Measurements from ENCODE around the gene NTM. TPM values are rescaled to one million over a fixed set of nuclear protein-coding genes. Genes with fewer than 3 reads are reported as not detected.

NTM gene
- total and polyA plus RNA-seq, 2 of the 8 experiments (the other 6 are each of a cell fraction or from before 2014, with no cell fraction given): 13.4 to 20.0 TPM

- no peaks in the 10 kb centered on the region for H4K20me1 ChIP-seq (replicated peaks in 1 of 2; ENCODE audit: control insufficient read depth in 1 of 2, insufficient read depth in 2 of 2, low read length in 2 of 2)
- no peak overlapping the region for H3K27ac ChIP-seq (ENCODE audit: low read depth, low read length)
- H3K23me2 ChIP-seq (ENCODE audit: low read depth, low read length): no peaks in the 10 kb centered on the region
- no peaks in the 10 kb centered on the region for H3K9me3 ChIP-seq (ENCODE audit: insufficient read depth in 2 of 2, low read depth in 1 of 2, low read length in 1 of 2)
- no peak overlapping the region for H2BK5ac ChIP-seq (ENCODE audit: low read depth, low read length)
- H4K5ac ChIP-seq (ENCODE audit: insufficient read length, low read depth, low read length): no peak overlapping the region
- no peak overlapping the region for H3K4ac ChIP-seq (replicated peaks; ENCODE audit: insufficient read length, low read depth, low read length)
- no peak overlapping the region for H3K4me3 ChIP-seq (ENCODE audit: extremely low read depth in 1 of 4, insufficient read depth in 2 of 4, low read depth in 3 of 4, low read length in 4 of 4)
- H3K4me1 ChIP-seq (replicated peaks in 1 of 4; ENCODE audit: control insufficient read depth in 3 of 4, insufficient read depth in 4 of 4, low read length in 3 of 4): peaks cover 0 to 6% (median 4%) of the 10 kb centered on the region in 4 experiments; a peak in 3 of 7 replicates
- H3K56ac ChIP-seq (replicated peaks; ENCODE audit: insufficient read length, low read depth, low read length): no peak overlapping the region
- no peak overlapping the region for H2BK20ac ChIP-seq (ENCODE audit: low read length)
- no peak for TF ChIP-seq GABPA (IDR thresholded peaks at IDR 0.05; ENCODE audit: borderline replicate concordance, insufficient read depth, low read length)
- TF ChIP-seq YY1 (IDR thresholded peaks at IDR 0.05; ENCODE audit: low read depth, low read length): no peak
- no peak for TF ChIP-seq ZNF274 (IDR thresholded peaks at IDR 0.05; ENCODE audit: borderline replicate concordance, extremely low read depth, low read length)
- TF ChIP-seq ASH2L (IDR thresholded peaks at IDR 0.05; ENCODE audit: low read length): no peak
- TF ChIP-seq SP2 (IDR thresholded peaks at IDR 0.05; ENCODE audit: low read length): no peak
- no peak for TF ChIP-seq HDAC6 (IDR thresholded peaks at IDR 0.05; ENCODE audit: low read depth, low read length)
- TF ChIP-seq KDM5A (IDR thresholded peaks at IDR 0.05; ENCODE audit: low read length): no peak
- no peak for TF ChIP-seq EP300 (IDR thresholded peaks at IDR 0.05; ENCODE audit: borderline replicate concordance in 1 of 2, low read depth in 2 of 2, low read length in 2 of 2)
- FAIRE-seq (no peak), DNase-seq (ENCODE audit: low read depth in 1 of 2, low spot score in 2 of 2) (no peak)
- POLR2A ChIA-PET (ENCODE audit: partially characterized antibody): no interaction called here
- no peak overlapping the region for H2AFZ ChIP-seq (ENCODE audit: low read length)
- no peak overlapping the region for H2BK15ac ChIP-seq (ENCODE audit: low read length)
- H4K8ac ChIP-seq (ENCODE audit: extremely low read depth, insufficient read depth, low read length): no peak overlapping the region
- no peaks in the 10 kb centered on the region for H3K27me3 ChIP-seq (replicated peaks in 1 of 4; ENCODE audit: control insufficient read depth in 3 of 4, extremely low read depth in 1 of 4, insufficient read depth in 3 of 4, low read length in 3 of 4)
- no peak overlapping the region for H2BK12ac ChIP-seq (ENCODE audit: low read depth, low read length)
- H2AK5ac ChIP-seq (ENCODE audit: low read depth, low read length): no peak overlapping the region
- H3K9ac ChIP-seq (replicated peaks in 1 of 4; ENCODE audit: extremely low read depth in 1 of 4, low read depth in 3 of 4, low read length in 3 of 4): no peak overlapping the region
- CTCF ChIA-PET (ENCODE audit: partially characterized antibody): interaction anchor here (0.9 to 2.3 kb wide), 5 partner anchors 47 to 67 kb away, joined by 3 to 10 read pairs (median 4); no protein-coding TSS in a partner anchor
- 90% methylated on average over 2 of the region's 2 CpGs; no CpG with 5 or more reads in 1 of the 2 experiments for WGBS, 2 experiments (ENCODE audit: extremely low coverage in 1 of 2, insufficient coverage in 1 of 2, insufficient read length in 1 of 2, insufficient replicate concordance in 2 of 2, low coverage in 1 of 2, low lambda C conversion rate in 2 of 2, missing lambda C conversion rate in 1 of 2)
- H3K36me3 ChIP-seq (ENCODE audit: control insufficient read depth in 2 of 4, insufficient read depth in 4 of 4, low read length in 3 of 4): no peaks in the 10 kb centered on the region
- no peak overlapping the region for H3K4me2 ChIP-seq (ENCODE audit: insufficient read depth in 1 of 2, low read depth in 2 of 2, low read length in 2 of 2)
- H3K79me1 ChIP-seq (ENCODE audit: low read depth, low read length): no peaks in the 10 kb centered on the region
- H3K23ac ChIP-seq (ENCODE audit: insufficient read length): no peak overlapping the region
- H3K18ac ChIP-seq (ENCODE audit: extremely low read depth, low read length): no peak overlapping the region
- no peak overlapping the region for H2BK120ac ChIP-seq (replicated peaks; ENCODE audit: low read depth, low read length)
- H3K79me2 ChIP-seq (ENCODE audit: control insufficient read depth in 1 of 2, insufficient read depth in 2 of 2, low read length in 2 of 2): no peaks in the 10 kb centered on the region
- H4K91ac ChIP-seq (replicated peaks; ENCODE audit: insufficient read length, low read length): no peak overlapping the region
- H3K14ac ChIP-seq (ENCODE audit: insufficient read length): no peak overlapping the region
Observed at GRCh38 chr11:131807876-131808275, 437.5 kb downstream of the NTM start.
